DLD1 (cell line): ENCODE data around the gene ZMYM4.
"Not testable (repeated sequence)": the region's sequence is repeated elsewhere in the genome, so short reads cannot be mapped to it uniquely, and the experiment has no call there.

ENCODE experiments used
- in situ Hi-C: cut with HindIII; loops from 2 replicates; pipeline ENCODE4 v1.10.0; 2017; ENCODE audit warnings: low sequenced_read_pairs

ZMYM4 gene

DNA sequence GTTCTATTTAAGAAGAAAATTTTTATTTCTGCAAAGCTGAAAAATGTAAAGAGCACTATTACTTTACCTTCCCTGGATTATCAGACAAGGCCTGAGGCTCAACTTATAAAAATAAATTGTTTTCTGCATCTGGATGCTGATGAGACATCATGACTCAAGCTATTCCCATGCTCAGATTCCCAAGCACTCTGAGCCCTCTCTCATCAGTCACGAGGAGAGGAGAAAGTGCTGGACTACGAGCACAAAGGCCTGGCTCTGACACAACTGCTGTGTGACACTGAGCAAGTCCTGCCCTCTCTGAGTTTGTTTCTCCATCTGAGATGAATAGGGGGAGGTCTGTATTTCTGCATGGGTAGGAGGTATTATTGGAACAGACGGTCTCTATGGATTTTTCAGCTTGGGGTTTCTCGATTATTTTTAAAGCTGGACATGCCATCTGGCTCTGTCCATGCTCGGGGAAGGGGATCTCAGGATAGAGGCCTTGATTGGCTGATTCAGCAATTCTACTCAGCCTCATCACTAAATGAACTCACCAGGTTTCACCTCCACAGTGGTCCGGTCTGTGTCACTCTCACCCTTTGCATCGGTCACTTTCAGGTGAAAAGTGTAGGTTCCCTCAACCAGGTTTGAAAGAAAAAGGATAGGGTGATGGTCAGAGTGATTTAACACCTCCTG lies 181.0 kb downstream of the ZMYM4 start:
- in situ Hi-C loops, result loop anchor here (10.0 to 25.0 kb wide), 2 partner anchors 115 to 288 kb away; no protein-coding TSS in a partner anchor

DNA sequence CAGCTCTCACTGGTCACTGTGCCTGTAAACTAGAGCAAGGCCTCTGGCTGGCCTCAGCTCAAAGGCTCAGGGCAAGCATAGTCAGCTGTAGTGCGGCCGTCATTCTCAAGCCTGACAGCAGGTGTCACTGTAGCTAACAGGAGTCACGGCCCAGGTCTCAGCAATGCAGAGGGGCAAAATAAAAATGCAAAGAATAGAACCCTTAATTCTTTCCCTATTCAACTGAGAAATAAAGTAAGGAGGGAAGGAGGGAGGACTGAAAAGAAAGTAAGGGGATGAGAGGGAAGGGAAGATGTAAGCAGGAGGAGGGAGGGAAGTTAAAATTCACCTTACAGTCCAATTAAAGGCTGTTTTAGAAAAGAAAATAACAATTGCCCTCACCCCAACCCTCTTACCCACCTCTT lies 182.6 kb downstream of the ZMYM4 start:
- in situ Hi-C loops, result no loop called here

DNA sequence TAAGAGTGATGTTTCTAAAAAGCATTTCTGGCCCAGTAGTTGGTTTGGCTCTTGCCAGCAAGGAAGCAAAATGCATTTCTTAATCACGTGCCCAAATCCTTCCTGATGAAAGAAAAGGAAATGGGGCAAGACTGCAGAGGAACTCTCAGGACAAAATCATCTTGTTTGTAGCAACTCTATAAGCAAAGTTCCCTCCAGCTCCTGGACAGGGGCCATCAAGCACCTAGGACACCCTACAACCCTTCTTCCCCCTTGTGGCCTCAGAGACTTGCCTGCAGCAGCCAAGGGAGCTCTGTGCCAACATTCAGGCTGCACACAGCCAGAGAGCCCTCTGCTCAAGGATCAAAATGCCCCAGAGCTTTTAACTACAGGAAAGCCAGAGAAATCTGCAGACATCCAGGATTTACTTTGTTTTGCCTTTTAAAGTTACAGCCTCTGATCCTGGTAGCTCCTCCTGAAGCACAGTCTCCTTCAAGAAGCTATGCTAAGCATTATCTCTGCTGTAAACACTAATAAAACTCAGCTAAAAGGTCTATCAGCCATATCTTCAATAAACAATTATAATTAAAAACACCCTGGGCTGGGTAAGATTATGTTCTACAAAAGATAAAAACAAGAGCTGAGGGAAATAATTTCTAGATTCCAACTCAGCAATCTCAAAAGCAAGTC lies 183.7 kb downstream of the ZMYM4 start:
- in situ Hi-C loops, result no loop called here

DNA sequence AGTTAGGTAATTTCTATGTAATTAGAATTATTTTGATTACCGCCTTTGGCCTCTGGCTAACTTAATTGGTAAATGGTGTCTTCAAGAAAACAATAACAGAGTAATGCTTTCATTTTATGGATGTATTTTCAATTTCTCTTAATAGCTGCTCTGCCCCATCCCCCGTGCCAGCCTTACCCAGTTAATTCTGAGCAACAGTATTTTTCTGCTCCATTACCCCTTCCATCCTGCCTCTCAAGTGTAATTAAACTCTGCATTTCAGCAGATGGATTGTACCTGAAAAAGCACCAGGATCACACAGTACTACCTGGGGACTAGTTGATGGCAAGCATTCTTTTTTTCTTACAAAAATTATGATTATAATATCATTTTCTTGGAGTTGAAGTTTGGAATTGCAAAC lies 184.5 kb downstream of the ZMYM4 start:
- in situ Hi-C loops, result no loop called here

DNA sequence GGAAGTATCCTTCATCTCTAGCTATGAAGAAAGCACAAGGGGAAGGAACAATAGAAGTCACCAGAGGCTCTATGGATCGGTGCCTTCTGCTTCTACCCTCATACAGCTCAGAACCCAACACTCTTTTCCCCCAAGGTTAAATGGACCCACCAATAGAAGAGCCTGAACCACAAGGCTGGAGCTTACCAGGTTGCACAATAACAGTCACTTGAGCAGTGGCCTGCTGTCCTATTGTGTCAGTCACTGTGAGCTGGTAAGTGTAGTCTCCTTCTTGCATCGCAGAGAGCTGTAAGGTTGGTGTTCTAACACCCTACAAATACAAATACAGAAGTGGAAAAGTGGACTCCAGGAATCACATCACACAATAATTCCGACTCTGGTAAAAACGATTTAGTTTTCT lies 185.7 kb downstream of the ZMYM4 start:
- in situ Hi-C loops, result no loop called here

DNA sequence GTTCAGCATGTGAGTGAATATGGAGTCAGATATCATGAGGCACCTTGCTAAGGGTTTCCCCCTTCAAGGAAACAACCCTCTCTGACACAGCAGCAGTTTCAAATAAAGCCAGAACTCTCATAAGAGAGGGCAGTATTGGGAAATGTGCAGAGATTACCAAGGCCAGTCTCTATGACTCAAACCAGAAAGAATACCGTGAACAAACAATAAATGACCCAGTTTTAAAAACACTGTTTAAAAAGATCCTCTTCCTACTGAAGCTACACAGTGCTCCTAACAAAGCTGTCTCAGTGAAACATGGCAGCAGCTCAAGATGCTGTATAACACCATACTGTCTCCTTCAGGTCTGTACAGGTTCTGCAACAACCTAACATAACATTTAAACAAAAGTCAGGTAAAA lies 186.1 kb downstream of the ZMYM4 start:
- in situ Hi-C loops, result no loop called here

DNA sequence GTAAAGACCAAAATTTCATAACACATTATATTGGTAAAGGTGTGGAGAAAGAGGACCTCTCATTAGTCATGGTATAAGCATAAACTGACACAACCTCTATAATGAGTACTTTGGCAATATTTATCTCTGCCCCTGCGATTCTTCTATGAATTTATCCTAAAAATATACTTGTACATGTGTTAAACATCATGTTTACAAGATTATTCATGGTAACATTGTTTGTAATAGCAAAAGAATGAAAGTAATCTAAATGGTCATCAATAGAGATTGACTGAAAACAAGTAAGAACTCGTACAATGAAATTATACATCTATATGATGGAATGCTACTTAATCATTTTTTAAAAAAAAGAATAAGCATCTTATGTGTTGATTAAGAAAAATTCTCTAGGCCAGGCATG lies 192.3 kb downstream of the ZMYM4 start:
- in situ Hi-C loops, result no loop called here

DNA sequence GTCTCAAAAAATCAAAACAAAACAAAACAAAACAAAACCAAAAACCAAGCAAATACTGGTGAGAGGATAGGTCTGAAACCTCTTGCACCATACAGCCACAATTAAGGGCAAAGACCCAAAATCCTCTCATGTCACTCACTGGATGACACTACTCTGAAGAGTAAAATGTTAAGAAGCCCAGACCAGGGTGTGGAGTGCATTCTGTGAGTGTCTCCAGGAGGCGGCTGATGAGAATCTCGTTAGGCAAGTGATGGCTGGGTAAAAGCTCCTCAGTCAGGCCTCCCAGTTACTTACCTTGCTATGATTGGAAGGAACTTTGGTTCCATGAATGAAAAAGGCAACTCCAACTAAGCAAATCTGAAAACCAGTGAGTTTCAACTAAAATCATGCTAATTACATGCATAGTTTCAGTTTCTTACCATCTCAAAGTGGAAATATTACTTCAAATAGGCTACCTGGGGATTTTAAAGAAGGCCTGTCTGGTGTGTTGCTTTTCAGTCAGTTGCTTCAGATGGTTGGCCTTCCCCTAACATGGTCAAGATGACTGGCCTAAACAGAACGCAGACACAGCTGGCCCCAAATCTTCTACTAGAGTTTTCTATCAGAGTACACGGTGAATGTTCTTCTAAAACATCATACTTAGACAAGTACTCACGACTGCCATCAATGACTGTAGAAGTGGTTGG lies 193.6 kb downstream of the ZMYM4 start:
- in situ Hi-C loops, result no loop called here

DNA sequence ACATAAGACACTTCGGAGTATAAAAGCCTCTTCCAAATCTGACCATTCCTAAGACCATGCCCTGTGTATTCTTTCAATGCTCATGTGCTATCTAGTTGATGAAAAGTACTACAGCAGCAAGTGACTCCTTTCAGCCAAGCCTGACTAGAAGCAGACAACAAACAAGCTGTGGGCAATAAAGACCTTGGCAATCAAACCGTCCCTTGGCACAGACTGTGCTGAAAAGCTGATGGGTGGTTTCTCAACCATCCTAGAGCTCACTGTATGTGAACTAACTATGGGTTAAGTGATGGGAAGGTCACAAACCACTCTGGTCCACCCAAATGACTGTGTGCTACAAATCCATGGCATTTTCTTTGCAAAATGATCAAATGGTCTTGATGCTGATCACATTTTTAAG lies 194.7 kb downstream of the ZMYM4 start:
- in situ Hi-C loops, result no loop called here

DNA sequence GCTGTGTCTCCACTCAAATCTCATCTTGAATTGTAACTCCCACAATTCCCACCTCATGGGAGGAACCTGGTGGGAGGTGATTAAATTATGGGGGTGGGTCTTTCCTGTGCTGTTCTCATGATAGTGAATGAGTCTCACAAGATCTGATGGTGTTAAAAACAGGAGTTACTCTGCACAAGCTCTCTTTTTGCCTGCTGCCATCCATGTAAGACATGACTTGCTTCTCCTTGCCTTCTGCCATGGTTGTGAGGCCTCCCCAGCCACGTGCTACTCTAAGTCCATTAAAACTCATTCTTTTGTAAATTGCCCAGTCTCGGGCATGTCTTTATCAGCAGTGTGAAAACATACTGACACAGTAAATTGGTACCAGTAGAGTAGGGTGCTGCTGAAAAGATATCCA lies 195.2 kb downstream of the ZMYM4 start:
- in situ Hi-C loops, result not testable (repeated sequence)

DNA sequence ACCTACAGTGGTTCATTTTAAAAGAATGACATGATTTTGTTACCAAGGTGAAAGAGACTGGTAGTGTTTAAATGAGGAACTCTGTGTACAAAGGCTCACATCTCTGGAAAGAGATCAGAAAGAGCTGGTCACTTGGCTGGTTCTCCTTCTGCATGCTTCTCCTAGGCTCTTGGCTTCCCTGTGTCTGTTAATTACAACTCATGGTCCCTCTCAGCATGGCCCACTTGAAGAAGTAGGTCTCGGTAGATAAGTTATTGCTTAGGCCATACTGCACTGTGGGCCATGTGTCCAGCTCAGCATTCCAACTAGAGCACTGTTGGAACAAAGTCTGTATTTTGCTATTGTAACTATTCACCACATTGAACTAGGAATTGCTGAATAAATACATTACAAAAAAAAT lies 197.6 kb downstream of the ZMYM4 start:
- in situ Hi-C loops, result no loop called here

DNA sequence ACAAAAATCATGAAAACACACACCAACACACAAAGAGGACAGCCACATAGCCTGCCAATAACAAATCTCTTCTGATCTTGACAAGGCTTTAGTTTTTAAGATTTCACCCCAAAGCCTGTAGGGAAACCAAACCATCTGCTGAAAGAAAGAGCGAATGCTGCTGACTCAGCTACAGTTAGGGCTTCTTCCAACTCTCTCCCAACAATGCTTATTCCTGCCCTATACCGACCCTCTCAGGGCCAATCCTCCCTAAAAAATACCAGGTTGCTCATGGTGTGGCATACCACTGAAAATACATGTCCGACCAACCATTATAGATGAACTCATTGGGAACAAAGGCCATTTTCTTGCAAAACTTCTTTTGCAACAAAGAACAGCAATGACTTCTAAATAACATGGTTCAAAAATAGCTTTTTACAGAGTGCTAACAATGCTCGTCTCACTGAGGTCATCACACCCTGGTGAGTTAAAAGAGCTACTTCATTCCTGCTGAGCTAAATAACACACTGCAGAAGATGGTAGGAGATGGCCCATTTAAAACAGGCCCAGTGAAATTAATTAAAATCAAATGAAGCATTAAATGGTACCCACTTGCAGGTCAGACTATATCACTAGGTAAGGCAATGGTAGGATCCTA lies 202.6 kb downstream of the ZMYM4 start:
- in situ Hi-C loops, result no loop called here
